GM12873 (cell line): ENCODE results near the gene SH3BGRL.

Source experiments
- TF ChIP-seq, protein P1 (sequence below): IDR thresholded peaks from 2 replicates; pipeline ENCODE4 v1.5.1; 2012; ENCODE audit warnings: low read depth, mild to moderate bottlenecking, moderate library complexity, low read length, control low read depth; ENCODE audit not compliant: insufficient read depth; ENCODE audit errors: missing control alignments

Gene SH3BGRL

DNA sequence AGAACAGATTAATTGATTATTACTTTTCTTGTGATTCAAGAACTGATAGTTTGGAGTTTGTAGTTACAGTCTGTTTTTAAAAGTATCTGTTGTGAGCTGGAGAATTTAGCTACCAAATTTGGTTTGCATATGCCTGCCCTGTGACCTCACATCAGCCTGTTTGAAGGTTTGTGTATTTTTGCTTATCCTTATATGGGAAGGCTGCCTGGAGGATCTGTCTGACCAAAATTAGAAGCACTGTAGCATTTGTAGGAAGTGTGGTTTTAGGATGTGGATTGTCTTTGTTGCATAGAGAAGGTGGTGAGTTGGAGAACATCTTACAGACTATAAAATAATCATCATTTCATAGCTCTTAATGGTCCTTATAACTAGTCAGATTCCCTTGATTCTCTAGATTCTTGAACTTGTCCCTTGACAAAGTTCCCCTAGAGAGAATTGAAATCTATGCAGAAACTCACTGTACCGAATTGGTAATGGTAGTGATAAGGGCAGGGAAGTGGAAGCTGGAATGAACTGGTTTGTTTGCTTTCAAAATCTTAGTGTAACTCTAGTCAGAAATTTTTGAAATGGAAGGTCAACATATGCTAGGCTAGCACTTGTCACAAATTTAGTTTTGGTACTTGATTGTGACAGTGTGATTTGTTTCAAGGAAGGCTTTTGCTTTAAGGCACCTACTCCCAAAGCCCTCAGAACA lies 57.3 kb downstream of the SH3BGRL start:
- TF ChIP-seq, protein P1, sequence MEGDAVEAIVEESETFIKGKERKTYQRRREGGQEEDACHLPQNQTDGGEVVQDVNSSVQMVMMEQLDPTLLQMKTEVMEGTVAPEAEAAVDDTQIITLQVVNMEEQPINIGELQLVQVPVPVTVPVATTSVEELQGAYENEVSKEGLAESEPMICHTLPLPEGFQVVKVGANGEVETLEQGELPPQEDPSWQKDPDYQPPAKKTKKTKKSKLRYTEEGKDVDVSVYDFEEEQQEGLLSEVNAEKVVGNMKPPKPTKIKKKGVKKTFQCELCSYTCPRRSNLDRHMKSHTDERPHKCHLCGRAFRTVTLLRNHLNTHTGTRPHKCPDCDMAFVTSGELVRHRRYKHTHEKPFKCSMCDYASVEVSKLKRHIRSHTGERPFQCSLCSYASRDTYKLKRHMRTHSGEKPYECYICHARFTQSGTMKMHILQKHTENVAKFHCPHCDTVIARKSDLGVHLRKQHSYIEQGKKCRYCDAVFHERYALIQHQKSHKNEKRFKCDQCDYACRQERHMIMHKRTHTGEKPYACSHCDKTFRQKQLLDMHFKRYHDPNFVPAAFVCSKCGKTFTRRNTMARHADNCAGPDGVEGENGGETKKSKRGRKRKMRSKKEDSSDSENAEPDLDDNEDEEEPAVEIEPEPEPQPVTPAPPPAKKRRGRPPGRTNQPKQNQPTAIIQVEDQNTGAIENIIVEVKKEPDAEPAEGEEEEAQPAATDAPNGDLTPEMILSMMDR, result no peak

- TF ChIP-seq, protein P1, result no peak
These were observed 58.0 kb downstream of the SH3BGRL start for GRCh38 chrX:81259714-81260395.

GRCh38 chrX:81261576-81261975 lies 59.7 kb downstream of the SH3BGRL start:
- TF ChIP-seq, protein P1, result no peak

- TF ChIP-seq, protein P1, result no peak
These were observed 61.2 kb downstream of the SH3BGRL start for GRCh38 chrX:81263059-81263458.

DNA sequence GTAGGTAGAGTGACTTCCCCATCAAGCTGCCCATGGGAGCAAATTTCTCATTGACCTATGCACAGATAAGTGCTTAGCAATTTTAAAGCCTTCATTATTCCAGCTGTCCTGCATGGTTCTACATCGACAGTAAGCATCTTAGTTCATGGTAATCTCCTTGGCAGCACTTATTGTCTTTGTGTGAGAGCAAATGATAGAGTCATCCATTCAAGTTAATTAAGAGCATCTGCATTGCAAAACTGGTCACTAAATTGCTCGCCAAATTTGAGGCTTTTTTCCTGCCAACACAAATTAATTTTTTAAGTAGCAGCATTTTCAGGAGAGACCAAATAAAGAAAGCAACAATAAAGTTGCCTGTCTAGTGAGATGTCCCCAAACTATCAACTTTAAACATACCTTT lies 76.7 kb downstream of the SH3BGRL start:
- TF ChIP-seq, protein P1, result no peak

DNA sequence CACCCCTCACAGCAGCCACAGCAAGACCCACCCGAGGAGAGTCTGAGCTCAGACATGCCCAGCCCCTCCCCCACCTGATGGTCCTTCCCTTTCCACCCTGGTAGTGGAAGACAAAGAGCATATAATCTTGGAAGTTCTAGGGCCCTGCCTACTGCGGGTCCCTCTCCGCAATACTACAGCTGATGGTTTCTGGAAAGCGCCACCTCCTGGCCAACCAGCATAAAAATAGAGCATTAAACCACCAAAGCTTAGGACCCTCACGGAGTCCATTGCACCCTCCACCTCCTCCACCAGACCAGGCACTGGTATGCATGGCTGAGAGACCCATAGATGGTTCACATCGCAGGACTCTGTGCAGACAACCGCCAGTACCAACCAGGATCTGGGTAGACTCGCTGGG lies 78.2 kb downstream of the SH3BGRL start:
- TF ChIP-seq, protein P1, result peak; percentile 16

- TF ChIP-seq, protein P1, result no peak
These were observed 84.2 kb downstream of the SH3BGRL start for GRCh38 chrX:81286075-81286474.
